ENCODE measurements around the gene LGALS9. TPM values are rescaled to one million over a fixed set of nuclear protein-coding genes. Genes with fewer than 3 reads are reported as not detected.
"Not testable (repeated sequence)": the region's sequence is repeated elsewhere in the genome, so short reads cannot be mapped to it uniquely, and the experiment has no call there.

LGALS9 gene
- total RNA-seq, 2 experiments from 2014 or later = 160 to 173 TPM

- ATAC-seq = no peak
- no peaks in the 10 kb centered on the region for H3K4me1 Mint-ChIP-seq (ENCODE audit: low read depth)
- no peaks in the 10 kb centered on the region for H3K9me3 Mint-ChIP-seq (ENCODE audit: insufficient read depth)
- DNase-seq = no peak
- H3K36me3 Mint-ChIP-seq (ENCODE audit: low read depth) = no peaks in the 10 kb centered on the region
- H3K27me3 Mint-ChIP-seq (ENCODE audit: low read depth) = no peaks in the 10 kb centered on the region
- ChIA-PET CTCF (no interaction called here), POLR2A (no interaction called here)
- H3K4me3 Mint-ChIP-seq = no peak overlapping the region
- H3K27ac Mint-ChIP-seq = no peak overlapping the region
Observed at GRCh38 chr17:27668488-27668823, 37.5 kb downstream of the LGALS9 start.

- ChIA-PET CTCF (no interaction called here), POLR2A (no interaction called here)
- no peak for ATAC-seq
- H3K27ac Mint-ChIP-seq = no peak overlapping the region
- no peaks in the 10 kb centered on the region for H3K4me1 Mint-ChIP-seq (ENCODE audit: low read depth)
- H3K36me3 Mint-ChIP-seq (ENCODE audit: low read depth) = no peaks in the 10 kb centered on the region
- DNase-seq = no peak
- H3K4me3 Mint-ChIP-seq = no peak overlapping the region
- no peaks in the 10 kb centered on the region for H3K9me3 Mint-ChIP-seq (ENCODE audit: insufficient read depth)
- no peaks in the 10 kb centered on the region for H3K27me3 Mint-ChIP-seq (ENCODE audit: low read depth)
Observed at GRCh38 chr17:27669136-27669535, 38.1 kb downstream of the LGALS9 start.

GRCh38 chr17:27669850-27670249 is 38.9 kb downstream of the LGALS9 start:
- Mint-ChIP-seq H3K4me3 (no peak overlapping the region), H3K4me1 (ENCODE audit: low read depth) (no peaks in the 10 kb centered on the region), H3K27me3 (ENCODE audit: low read depth) (no peaks in the 10 kb centered on the region), H3K36me3 (ENCODE audit: low read depth) (no peaks in the 10 kb centered on the region), H3K27ac (no peak overlapping the region), H3K9me3 (ENCODE audit: insufficient read depth) (no peaks in the 10 kb centered on the region)
- ATAC-seq (no peak), DNase-seq (no peak)
- ChIA-PET POLR2A (no interaction called here), CTCF (interaction anchor here (1.5 kb wide), 1 partner anchor 15 kb away, joined by 4 read pairs; no protein-coding TSS in a partner anchor)

- H3K27me3 Mint-ChIP-seq (ENCODE audit: low read depth) = no peaks in the 10 kb centered on the region
- DNase-seq = no peak
- H3K36me3 Mint-ChIP-seq (ENCODE audit: low read depth) = no peaks in the 10 kb centered on the region
- ATAC-seq = no peak
- ChIA-PET CTCF (interaction anchor here (1.5 kb wide), 1 partner anchor 16 kb away, joined by 4 read pairs; no protein-coding TSS in a partner anchor), POLR2A (no interaction called here)
- no peak overlapping the region for H3K27ac Mint-ChIP-seq
- no peaks in the 10 kb centered on the region for H3K4me1 Mint-ChIP-seq (ENCODE audit: low read depth)
- no peak overlapping the region for H3K4me3 Mint-ChIP-seq
- H3K9me3 Mint-ChIP-seq (ENCODE audit: insufficient read depth) = no peaks in the 10 kb centered on the region
Observed at GRCh38 chr17:27670791-27671590, 40.0 kb downstream of the LGALS9 start.

GRCh38 chr17:27671591-27671910 is 40.6 kb downstream of the LGALS9 start:
- ATAC-seq (no peak), DNase-seq (no peak)
- CTCF ChIA-PET = no interaction called here
- Mint-ChIP-seq H3K4me3 (no peak overlapping the region), H3K4me1 (ENCODE audit: low read depth) (no peaks in the 10 kb centered on the region), H3K9me3 (ENCODE audit: insufficient read depth) (no peaks in the 10 kb centered on the region), H3K27ac (no peak overlapping the region), H3K36me3 (ENCODE audit: low read depth) (no peaks in the 10 kb centered on the region), H3K27me3 (ENCODE audit: low read depth) (no peaks in the 10 kb centered on the region)
- POLR2A ChIA-PET = no interaction called here

- CTCF ChIA-PET; H3K4me1 Mint-ChIP-seq (ENCODE audit: low read depth); H3K9me3 Mint-ChIP-seq (ENCODE audit: insufficient read depth); H3K27ac Mint-ChIP-seq; POLR2A ChIA-PET; H3K4me3 Mint-ChIP-seq; DNase-seq; H3K36me3 Mint-ChIP-seq (ENCODE audit: low read depth); ATAC-seq; H3K27me3 Mint-ChIP-seq (ENCODE audit: low read depth): not testable (repeated sequence)
Observed at GRCh38 chr17:27671977-27672480, 41.0 kb downstream of the LGALS9 start.

- POLR2A ChIA-PET = no interaction called here
- DNase-seq (no peak), ATAC-seq (no peak)
- Mint-ChIP-seq H3K27me3 (ENCODE audit: low read depth) (peaks cover 7% of the 10 kb centered on the region), H3K36me3 (ENCODE audit: low read depth) (no peaks in the 10 kb centered on the region), H3K9me3 (ENCODE audit: insufficient read depth) (no peaks in the 10 kb centered on the region), H3K27ac (no peak overlapping the region), H3K4me3 (no peak overlapping the region), H3K4me1 (ENCODE audit: low read depth) (no peaks in the 10 kb centered on the region)
- CTCF ChIA-PET = no interaction called here
Observed at GRCh38 chr17:27674335-27674734, 43.3 kb downstream of the LGALS9 start.

- ATAC-seq = no peak
- no peaks in the 10 kb centered on the region for H3K4me1 Mint-ChIP-seq (ENCODE audit: low read depth)
- no peaks in the 10 kb centered on the region for H3K36me3 Mint-ChIP-seq (ENCODE audit: low read depth)
- ChIA-PET CTCF (no interaction called here), POLR2A (no interaction called here)
- no peak for DNase-seq
- H3K9me3 Mint-ChIP-seq (ENCODE audit: insufficient read depth) = no peaks in the 10 kb centered on the region
- no peak overlapping the region for H3K4me3 Mint-ChIP-seq
- peaks cover 7% of the 10 kb centered on the region for H3K27me3 Mint-ChIP-seq (ENCODE audit: low read depth)
- H3K27ac Mint-ChIP-seq = no peak overlapping the region
Observed at GRCh38 chr17:27677191-27677590, 46.2 kb downstream of the LGALS9 start.

- DNase-seq; H3K36me3 Mint-ChIP-seq (ENCODE audit: low read depth); H3K27ac Mint-ChIP-seq; CTCF ChIA-PET; ATAC-seq; H3K27me3 Mint-ChIP-seq (ENCODE audit: low read depth); H3K4me1 Mint-ChIP-seq (ENCODE audit: low read depth); H3K4me3 Mint-ChIP-seq; H3K9me3 Mint-ChIP-seq (ENCODE audit: insufficient read depth): not testable (repeated sequence)
- POLR2A ChIA-PET = interaction anchor here (0.6 kb wide), 1 partner anchor 68 kb away, joined by 3 read pairs; no protein-coding TSS in a partner anchor
Observed at GRCh38 chr17:27686322-27686721, 55.3 kb downstream of the LGALS9 start.

- ATAC-seq (no peak), DNase-seq (no peak)
- Mint-ChIP-seq H3K27me3 (ENCODE audit: low read depth) (peaks cover 6% of the 10 kb centered on the region), H3K36me3 (ENCODE audit: low read depth) (no peaks in the 10 kb centered on the region), H3K27ac (no peak overlapping the region), H3K4me3 (no peak overlapping the region), H3K4me1 (ENCODE audit: low read depth) (no peaks in the 10 kb centered on the region), H3K9me3 (ENCODE audit: insufficient read depth) (peaks cover 15% of the 10 kb centered on the region)
- CTCF ChIA-PET = no interaction called here
- POLR2A ChIA-PET = no interaction called here
Observed at GRCh38 chr17:27690882-27691281, 59.9 kb downstream of the LGALS9 start.

- H3K36me3 Mint-ChIP-seq (ENCODE audit: low read depth); H3K27me3 Mint-ChIP-seq (ENCODE audit: low read depth); DNase-seq; H3K4me1 Mint-ChIP-seq (ENCODE audit: low read depth); POLR2A ChIA-PET; H3K4me3 Mint-ChIP-seq; H3K27ac Mint-ChIP-seq; ATAC-seq; CTCF ChIA-PET: not testable (repeated sequence)
- peaks cover 16% of the 10 kb centered on the region for H3K9me3 Mint-ChIP-seq (ENCODE audit: insufficient read depth)
Observed at GRCh38 chr17:27695254-27695814, 64.3 kb downstream of the LGALS9 start.

Data from activated CD8-positive, alpha-beta T cell treated with anti-CD3 and anti-CD28 coated beads, Interleukin-2, amount 10 ng/mL, durations not matched to agents 7 days and 5 days (primary cell).